ENCODE data around the gene EYA4.

DNA sequence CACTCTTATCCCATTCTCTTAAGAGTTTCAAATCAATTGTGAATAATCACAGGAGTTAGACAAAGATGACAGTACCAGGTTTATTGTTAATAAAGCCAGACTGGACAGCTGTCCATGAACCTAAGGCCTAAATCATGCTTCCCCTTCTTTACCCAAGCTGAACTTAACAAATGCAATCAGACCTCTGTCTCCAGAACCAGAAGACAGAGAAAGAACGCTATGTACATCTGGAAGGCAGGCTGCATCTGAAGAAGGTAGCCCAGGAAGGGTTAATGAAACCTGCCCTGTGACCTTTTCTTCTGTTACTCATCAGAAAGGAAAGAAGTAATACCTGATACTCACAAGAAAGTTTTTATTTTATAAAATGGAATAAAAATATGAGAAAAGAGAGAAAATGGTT, 118.6 kb downstream of the EYA4 start:
- TF ChIP-seq, protein P1, sequence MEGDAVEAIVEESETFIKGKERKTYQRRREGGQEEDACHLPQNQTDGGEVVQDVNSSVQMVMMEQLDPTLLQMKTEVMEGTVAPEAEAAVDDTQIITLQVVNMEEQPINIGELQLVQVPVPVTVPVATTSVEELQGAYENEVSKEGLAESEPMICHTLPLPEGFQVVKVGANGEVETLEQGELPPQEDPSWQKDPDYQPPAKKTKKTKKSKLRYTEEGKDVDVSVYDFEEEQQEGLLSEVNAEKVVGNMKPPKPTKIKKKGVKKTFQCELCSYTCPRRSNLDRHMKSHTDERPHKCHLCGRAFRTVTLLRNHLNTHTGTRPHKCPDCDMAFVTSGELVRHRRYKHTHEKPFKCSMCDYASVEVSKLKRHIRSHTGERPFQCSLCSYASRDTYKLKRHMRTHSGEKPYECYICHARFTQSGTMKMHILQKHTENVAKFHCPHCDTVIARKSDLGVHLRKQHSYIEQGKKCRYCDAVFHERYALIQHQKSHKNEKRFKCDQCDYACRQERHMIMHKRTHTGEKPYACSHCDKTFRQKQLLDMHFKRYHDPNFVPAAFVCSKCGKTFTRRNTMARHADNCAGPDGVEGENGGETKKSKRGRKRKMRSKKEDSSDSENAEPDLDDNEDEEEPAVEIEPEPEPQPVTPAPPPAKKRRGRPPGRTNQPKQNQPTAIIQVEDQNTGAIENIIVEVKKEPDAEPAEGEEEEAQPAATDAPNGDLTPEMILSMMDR (IDR thresholded peaks at IDR 0.05; ENCODE audit: low read length), result no peak
- TF ChIP-seq EZH2 (optimal IDR thresholded peaks at IDR 0.05; ENCODE audit: low read depth, low read length), result no peak

All from MM.1S (cell line).